GM12864 (cell line): ENCODE data around the gene KHDRBS2.

ENCODE experiments used
- DNase-seq: peaks from one replicate; pipeline ENCODE4 v3.0.0-alpha.2; 2011; ENCODE audit warnings: low read depth
- H3K4me3 ChIP-seq: 2 replicates; pipeline ENCODE4 v1.5.1; 2011; ENCODE audit warnings: mild to moderate bottlenecking, low read depth, low read length, control low read depth
- CTCF ChIP-seq: IDR thresholded peaks from 2 replicates; pipeline ENCODE4 v1.5.1; 2011; ENCODE audit warnings: low read depth, mild to moderate bottlenecking, moderate library complexity, low read length, control low read depth, inconsistent platforms; ENCODE audit errors: missing control alignments

Gene KHDRBS2

DNA sequence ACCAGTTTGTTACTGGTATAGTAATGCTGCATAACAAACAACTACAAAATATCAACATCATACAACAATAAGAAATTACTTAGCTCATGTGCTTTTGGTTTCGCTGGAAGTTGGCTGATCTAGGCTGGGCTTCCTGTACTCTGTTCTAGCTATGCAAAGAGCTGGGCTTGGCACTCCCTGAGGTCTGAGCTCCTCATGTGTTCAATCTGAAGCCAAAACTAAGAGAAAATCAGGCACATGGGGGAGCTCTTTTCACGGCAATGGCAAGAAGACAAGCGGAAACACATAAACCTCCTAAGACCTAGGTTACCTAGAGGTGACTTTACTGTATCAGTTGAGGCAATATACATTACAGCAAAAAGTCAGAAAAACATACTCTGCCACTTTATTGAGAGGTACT is 574.2 kb downstream of the KHDRBS2 start:
- no peak for TF ChIP-seq CTCF
- no peak for DNase-seq

DNA sequence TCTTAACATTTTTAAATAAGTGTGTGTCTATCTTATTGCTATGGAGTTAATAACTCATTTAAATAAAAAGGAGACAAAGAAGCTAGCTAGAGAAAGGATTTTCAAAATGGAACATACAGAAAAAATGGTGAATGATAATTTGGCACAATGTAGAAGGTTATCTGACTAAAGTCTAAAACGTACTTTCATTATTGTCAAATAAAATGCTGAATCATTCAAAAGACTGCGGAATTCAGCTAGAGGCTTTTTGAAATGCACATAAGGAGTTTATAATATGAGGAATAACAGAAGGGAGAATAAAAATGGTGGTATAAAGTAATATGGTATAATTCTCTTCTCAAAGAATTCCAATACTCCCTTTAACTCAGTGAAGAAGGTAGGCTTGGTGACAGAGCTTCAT is 597.9 kb downstream of the KHDRBS2 start:
- TF ChIP-seq CTCF, result no peak
- H3K4me3 ChIP-seq, result no peak overlapping the region
- DNase-seq, result no peak

More for the DNA sequence above, 574.2 kb downstream of the KHDRBS2 start:
- no peak overlapping the region for H3K4me3 ChIP-seq

DNA sequence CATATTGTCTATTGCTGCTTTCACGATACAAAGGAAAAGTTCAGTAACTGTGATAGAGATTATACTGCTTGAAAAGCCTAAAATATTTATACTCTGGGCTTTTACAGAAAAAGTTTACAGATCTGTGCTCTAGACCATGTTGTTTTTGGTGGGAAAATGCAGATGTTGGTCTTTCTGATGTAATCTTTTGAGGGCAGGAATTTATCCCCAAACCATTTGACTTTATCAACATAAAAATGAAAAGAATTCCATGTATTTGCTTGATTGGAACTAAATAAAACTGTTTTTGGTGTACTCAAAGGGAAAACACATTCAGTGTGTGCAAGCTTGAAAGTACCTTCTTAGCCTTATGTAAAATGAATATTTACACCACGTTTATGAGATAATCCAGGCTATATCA is 603.5 kb downstream of the KHDRBS2 start:
- no peak for TF ChIP-seq CTCF
- no peak overlapping the region for H3K4me3 ChIP-seq
- no peak for DNase-seq

- TF ChIP-seq CTCF, result no peak
- no peak for DNase-seq
- no peak overlapping the region for H3K4me3 ChIP-seq
Observed at GRCh38 chr6:61679625-61680024, 606.4 kb downstream of the KHDRBS2 start.

DNA sequence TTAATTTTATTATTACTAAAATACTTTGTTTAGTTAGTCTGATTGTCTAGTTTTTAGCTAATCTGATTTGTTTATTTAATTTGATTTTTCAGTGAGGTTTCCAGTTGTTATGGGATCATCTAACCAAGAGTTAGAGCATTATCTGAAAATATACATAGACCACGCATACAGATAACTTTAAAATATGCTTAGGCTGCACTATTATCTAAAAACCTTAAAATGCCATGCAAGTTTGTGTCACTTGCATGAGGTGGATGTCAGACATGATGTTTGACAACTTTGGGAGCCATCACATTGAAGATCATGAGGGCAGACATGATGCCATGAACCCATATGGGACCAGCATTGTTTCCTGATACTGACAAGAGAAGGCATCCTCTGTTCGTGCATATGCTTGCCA is 610.3 kb downstream of the KHDRBS2 start:
- DNase-seq, result no peak
- TF ChIP-seq CTCF, result no peak

DNA sequence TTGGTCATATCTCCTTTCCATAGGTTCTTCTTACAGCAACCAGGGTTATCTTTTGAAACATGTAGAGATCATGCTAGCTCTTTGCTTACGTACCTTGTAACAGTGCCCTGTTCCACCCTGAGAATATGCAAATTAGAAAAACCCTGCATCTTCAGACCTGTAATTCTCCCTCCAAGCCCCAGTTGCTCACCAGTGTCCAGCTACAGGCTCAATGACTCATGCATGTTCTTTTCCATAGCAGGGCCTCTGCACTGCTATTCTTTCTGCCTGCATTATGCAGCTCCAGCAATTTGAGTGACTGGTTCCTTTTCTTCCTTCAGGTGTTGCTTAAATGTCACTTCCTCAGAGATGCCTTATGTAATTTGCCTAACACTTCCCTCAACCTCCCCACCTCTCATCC is 636.2 kb downstream of the KHDRBS2 start:
- no peak for TF ChIP-seq CTCF
- no peak for DNase-seq
- no peak overlapping the region for H3K4me3 ChIP-seq

More for the DNA sequence above, 610.3 kb downstream of the KHDRBS2 start:
- no peak overlapping the region for H3K4me3 ChIP-seq

DNA sequence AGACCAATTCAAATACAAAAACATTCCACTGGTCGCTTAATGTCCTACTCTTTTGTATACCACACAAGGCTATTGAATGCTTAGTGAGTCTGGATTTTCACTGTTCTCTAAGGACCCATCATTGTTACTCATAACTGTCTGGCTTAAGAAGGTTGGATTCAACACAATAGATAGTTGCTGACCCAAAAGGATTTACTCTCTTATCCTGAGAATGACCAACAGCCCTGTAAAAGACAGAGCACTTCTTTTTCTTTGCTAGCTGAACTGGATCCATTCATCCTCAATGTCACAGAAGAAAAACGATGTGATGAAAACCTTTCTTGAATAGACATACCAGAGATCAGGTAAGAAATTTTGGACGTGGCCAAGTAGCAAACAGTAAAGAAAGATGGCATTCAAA is 645.6 kb downstream of the KHDRBS2 start:
- H3K4me3 ChIP-seq, result no peak overlapping the region
- no peak for DNase-seq
- no peak for TF ChIP-seq CTCF
